Heart right ventricle (tissue), 16 donors: ENCODE results near the gene LRP1-AS. TPM values are rescaled to one million over a fixed set of nuclear protein-coding genes. Genes with fewer than 3 reads are reported as not detected.

ENCODE experiments used
- ATAC-seq, 8 donors: fragments of 200-7000 bp; cut with Tn5 transposase; one replicate each; pipeline ENCODE4 v1.9.1; 2020; ENCODE audit warnings: mild to moderate bottlenecking in 8 of 8, moderate library complexity in 8 of 8, moderate number of reproducible peaks in 1 of 8
- DNase-seq, 2 donors: peaks; one replicate each; pipeline ENCODE4 v3.0.0-alpha.2; 2020
- H3K27ac ChIP-seq, 10 donors: fragments of 200-600 bp; sonication (generic) in 2 of 10; one replicate each; pipeline versions ENCODE4 v1.5.0 to v1.8.0; 2020 to 2022; ENCODE audit warnings: mild to moderate bottlenecking in 3 of 10
- H3K27me3 ChIP-seq, 7 donors: fragments of 200-600 bp; one replicate each; pipeline ENCODE4 v1.8.0; 2021 to 2022; ENCODE audit warnings: mild to moderate bottlenecking in 2 of 7
- H3K36me3 ChIP-seq, 9 donors: fragments of 200-600 bp; sonication (generic) in 1 of 9; one replicate each; pipeline versions ENCODE4 v1.5.0 to v1.8.0; 2020 to 2022; ENCODE audit warnings: mild to moderate bottlenecking in 2 of 9
- H3K4me1 ChIP-seq, 9 donors: fragments of 200-600 bp; sonication (generic) in 1 of 9; one replicate each; pipeline versions ENCODE4 v1.5.0 to v1.8.0; 2020 to 2022; ENCODE audit warnings: mild to moderate bottlenecking in 4 of 9
- H3K4me3 ChIP-seq, 10 donors: fragments of 200-600 bp; sonication (generic) in 2 of 10; one replicate each; pipeline versions ENCODE4 v1.5.0 to v1.8.0; 2020 to 2022; ENCODE audit warnings: mild to moderate bottlenecking in 7 of 10, moderate library complexity in 2 of 10
- H3K9me3 ChIP-seq, 11 donors: fragments of 200-600 bp in 10 of 11; sonication (generic) in 2 of 11; one replicate each; pipeline versions ENCODE4 v1.5.0 to v1.8.0; 2013 to 2022; ENCODE audit warnings: mild to moderate bottlenecking in 2 of 11, control low read depth in 1 of 11, moderate library complexity in 1 of 11
- CTCF ChIP-seq, 9 donors: fragments of 200-600 bp; sonication (generic) in 2 of 9; IDR thresholded peaks; one replicate each; pipeline versions ENCODE4 v1.5.0 to v1.8.0; 2021 to 2022; ENCODE audit warnings: antibody characterized with exemption in 9 of 9, mild to moderate bottlenecking in 5 of 9, moderate library complexity in 1 of 9
- WGBS, 2 donors: extraction: QIAGEN DNeasy Blood & Tissue Kit; methylation state at CpG; one replicate each; pipeline ENCODE4 v1.1.7; 2013; ENCODE audit warnings: inconsistent platforms in 1 of 2; 5-methylcytosine and 5-hydroxymethylcytosine counted together
- intact Hi-C, 10 donors: fragments of 100-400 bp; cut with DNase I; formaldehyde crosslinking; loops; one replicate each; pipeline versions ENCODE4 v1.11.1 to v1.14.2; 2022
- polyA plus RNA-seq, 2 donors: library from polyadenylated mRNA; stranded (reverse); fragments of 200-250 nt; gene quantifications; one replicate each; pipeline ENCODE4 v1.2.3, GENCODE V29; 2013
- total RNA-seq, 10 donors: library from RNA; stranded (reverse); fragmentation: NEBNext Ultra II Directional in 3 of 10; extraction: Animal tissue kit (Norgen Biotek cat#: 25700) in 3 of 10; gene quantifications; one replicate each; pipeline versions ENCODE4 v1.2.1 to v1.2.4, GENCODE V29; 2021 to 2023
- donor health status: Arrhythmogenic right ventricular cardiomyopathy.
- donor health status: ischemic (EF 13 %, LVEDD 7.1; RV severe dilation, severe dysfunction).
- donor health status: healthy with polysubstance abuse.
- donor health status: DM: no; HTN: yes; CAD: no.
- donor health status: DM: no; HTN: no; CAD: no.
- donor health status: ischemic (EF 25% LVEDD 6.9; RV normal size, moderate dysfunction).
- donor health status: ischemic (EF 25% LVEDD 5.7; RV mildly dilated, moderate dysfunction).
- donor health status: healthy.
- donor health status: DM: yes; HTN: yes; CAD: no.
- donor health status: Ischemic cardiomyopathy.
- donor health status: ischemic (EF 35%, LVEDD 5.7; RV mildly dilated, moderate dysfunction).
- donor health status: nonischemic (EF 11% LVEDD 7.7; RV severe dilation, severe dysfunction).
- donor health status: DM: yes; HTN: yes; CAD: no.
- donor health status: PGD.
- donor health status: ischemic (EF 29% LVEDD 5.4; RV normal size, mild dysfunction).
- donor health status: nonischemic (EF 23%, LVEDD 6.1; RV moderate dilation, normal function).

LRP1-AS gene
- total and polyA plus RNA-seq, 12 donors = not detected

DNA sequence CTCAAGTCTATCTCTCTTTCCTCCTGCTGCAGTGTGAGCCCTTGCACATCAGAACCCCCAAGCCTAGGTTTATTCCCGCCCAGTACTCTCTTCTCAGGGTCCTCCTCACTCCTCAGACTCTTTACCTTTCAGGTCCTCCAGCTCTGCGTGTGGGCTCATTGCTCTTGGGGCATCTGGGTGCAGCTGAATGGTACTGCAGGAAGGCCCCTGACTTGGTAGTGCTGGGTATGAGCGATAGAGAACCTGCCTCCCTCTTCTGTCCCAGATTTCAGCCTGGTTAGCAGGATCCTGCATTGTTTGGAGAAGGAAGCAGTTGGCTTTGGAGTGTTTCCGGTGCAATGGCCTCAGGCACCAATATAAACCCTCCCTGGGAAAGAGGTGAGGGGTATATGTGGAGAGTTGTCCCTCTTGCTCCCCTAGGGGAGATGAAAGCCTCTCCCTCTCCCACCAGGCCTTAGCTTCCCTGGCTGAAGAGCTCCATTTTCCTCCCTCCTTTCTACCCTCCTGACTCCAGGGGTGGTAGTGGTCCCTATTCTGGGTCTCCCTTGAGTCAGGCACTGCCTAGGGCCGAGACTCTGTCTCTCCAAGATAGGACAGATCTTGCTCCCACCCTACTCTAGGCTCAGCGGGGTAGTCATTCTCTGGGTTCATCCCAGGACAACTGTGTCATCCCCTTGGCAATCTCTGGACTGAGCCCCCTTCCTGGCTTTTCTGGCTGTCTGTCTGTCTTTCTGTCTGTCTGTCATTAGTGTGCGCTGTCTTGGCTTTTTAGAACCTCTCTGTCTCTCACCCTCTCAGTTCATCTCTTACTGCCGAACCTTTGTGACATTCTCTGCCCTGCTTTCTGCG, 15.3 kb downstream of the LRP1-AS start:
- H3K4me1 ChIP-seq = peaks cover 20 to 92% (median 74%) of the 10 kb centered on the region in 9 donors
- peaks cover 0 to 20% (median 0%) of the 10 kb centered on the region in 7 donors for H3K27me3 ChIP-seq
- WGBS, 2 donors = 39 to 49% methylated on average over 9 of the region's 9 CpGs
- no peaks in the 10 kb centered on the region for H3K9me3 ChIP-seq
- no peak for DNase-seq
- peak overlapping the region in 9 of 10 donors; percentile 3 to 99 (median 83) for H3K4me3 ChIP-seq
- ATAC-seq = no peak
- intact Hi-C loops = no loop called here
- peaks cover 0 to 6% (median 0%) of the 10 kb centered on the region in 9 donors for H3K36me3 ChIP-seq
- no peak for TF ChIP-seq CTCF (IDR thresholded peaks at IDR 0.05)
- peak overlapping the region; percentile 27 to 100 (median 98) for H3K27ac ChIP-seq

DNA sequence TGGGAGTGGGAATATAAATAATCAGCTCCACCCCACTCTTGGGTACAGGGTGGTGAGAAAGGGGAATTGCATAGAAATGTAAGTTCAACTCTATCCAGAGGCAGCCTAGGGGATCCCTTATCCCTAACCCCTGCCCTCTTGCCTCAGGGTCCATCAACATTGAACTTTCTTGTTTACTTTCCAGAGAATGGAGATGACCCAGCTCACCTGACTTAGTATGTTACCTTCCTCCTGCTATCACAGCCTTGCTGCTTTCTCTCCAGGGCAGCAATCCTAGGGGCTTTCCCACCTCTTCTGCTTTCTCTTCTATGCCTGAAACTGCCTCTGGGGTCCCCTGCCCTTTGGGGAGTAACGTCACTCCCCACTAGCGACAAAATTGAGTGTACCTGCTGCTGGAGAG, 16.5 kb downstream of the LRP1-AS start:
- 65 to 68% methylated on average over 2 of the region's 2 CpGs for WGBS, 2 donors
- Histone ChIP-seq H3K27ac (peak overlapping the region in 9 of 10 donors; percentile 39 to 100 (median 99)), H3K36me3 (peaks cover 0 to 6% (median 0%) of the 10 kb centered on the region in 9 donors), H3K4me1 (peaks cover 20 to 88% (median 68%) of the 10 kb centered on the region in 9 donors), H3K4me3 (peak overlapping the region in 9 of 10 donors; percentile 18 to 99 (median 84)), H3K9me3 (no peaks in the 10 kb centered on the region), H3K27me3 (peaks cover 0 to 20% (median 0%) of the 10 kb centered on the region in 7 donors)
- ATAC-seq (no peak), DNase-seq (no peak)
- no peak for TF ChIP-seq CTCF (IDR thresholded peaks at IDR 0.05)
- intact Hi-C loops = no loop called here

DNA sequence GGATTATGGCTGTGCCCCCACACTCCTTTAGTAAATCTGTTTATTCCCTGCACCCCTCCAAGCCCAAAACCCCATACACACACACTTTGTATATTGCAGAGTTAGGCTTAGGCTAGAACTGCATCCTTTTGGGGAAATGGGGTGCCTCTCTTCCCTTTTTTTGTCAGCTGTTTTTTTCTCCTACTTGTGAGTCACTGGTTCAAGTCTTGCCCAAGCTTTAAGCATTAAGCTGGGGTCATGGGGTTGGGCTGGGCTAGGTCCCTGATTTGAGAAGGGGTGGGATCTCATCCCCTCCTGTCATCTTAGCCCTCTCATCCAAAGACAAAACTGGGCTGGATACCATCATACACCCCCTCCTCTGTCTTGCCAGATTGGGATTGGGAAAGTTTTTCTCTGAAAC, 17.5 kb downstream of the LRP1-AS start:
- Histone ChIP-seq H3K4me1 (peaks cover 15 to 77% (median 58%) of the 10 kb centered on the region in 9 donors), H3K27ac (peak overlapping the region; percentile 71 to 100 (median 98)), H3K4me3 (peak overlapping the region in 9 of 10 donors; percentile 65 to 99 (median 84)), H3K36me3 (no peaks in the 10 kb centered on the region), H3K27me3 (peaks cover 0 to 20% (median 0%) of the 10 kb centered on the region in 7 donors), H3K9me3 (no peaks in the 10 kb centered on the region)
- peak in 1 of 8 donors; percentile 28 for ATAC-seq
- TF ChIP-seq CTCF (IDR thresholded peaks at IDR 0.05) = no peak
- intact Hi-C loops = loop anchor here in 2 of 10 donors (5.0 kb wide), 2 partner anchors 42 to 112 kb away; no protein-coding TSS in a partner anchor
- DNase-seq = no peak

DNA sequence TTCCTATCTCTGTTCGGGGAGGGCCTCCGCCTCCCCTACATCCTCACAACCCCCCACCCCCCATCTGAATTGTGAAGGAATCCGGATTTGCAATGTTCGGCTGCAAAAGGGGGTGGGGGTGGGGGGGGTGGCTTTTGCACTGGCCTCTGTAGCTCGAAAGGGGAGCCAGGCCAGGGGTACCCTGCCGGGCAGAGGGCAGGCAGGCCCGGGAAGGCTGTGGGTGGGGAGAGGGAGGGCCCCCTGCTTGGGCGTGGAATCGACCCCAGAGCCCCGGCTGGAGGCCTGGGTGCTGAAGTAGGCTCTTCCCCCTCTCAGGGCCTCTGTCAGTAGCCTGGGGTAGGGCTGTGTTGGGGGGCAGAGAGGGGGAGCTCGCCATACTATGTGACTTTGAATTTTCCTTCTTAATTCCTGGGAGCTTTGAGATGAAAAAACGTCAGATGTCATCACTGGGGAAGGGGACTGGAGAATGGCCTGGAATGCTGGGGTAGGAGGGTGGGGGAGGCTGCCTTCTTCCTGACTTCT, 18.0 kb downstream of the LRP1-AS start:
- no peak for ATAC-seq
- Histone ChIP-seq H3K4me3 (peak overlapping the region; percentile 60 to 99 (median 84)), H3K36me3 (no peaks in the 10 kb centered on the region), H3K4me1 (peaks cover 15 to 72% (median 52%) of the 10 kb centered on the region in 9 donors), H3K9me3 (no peaks in the 10 kb centered on the region), H3K27ac (peak overlapping the region; percentile 71 to 100 (median 98)), H3K27me3 (peaks cover 0 to 20% (median 0%) of the 10 kb centered on the region in 7 donors)
- intact Hi-C loops = loop anchor here in 2 of 10 donors (5.0 kb wide), 2 partner anchors 43 to 113 kb away; no protein-coding TSS in a partner anchor
- 12 to 21% methylated on average over 12 of the region's 12 CpGs for WGBS, 2 donors
- no peak for TF ChIP-seq CTCF (IDR thresholded peaks at IDR 0.05)
- DNase-seq = no peak
